DMS53 treated with DMSO at 0.1 percent for 48 hours (cell line): ENCODE data around the gene PEX14.

Source experiments
- DNase-seq: peaks from one replicate; lab custom pipeline; 2025; ENCODE audit not compliant: unreplicated experiment; lab: John Stamatoyannopoulos, UW

Gene PEX14

DNA sequence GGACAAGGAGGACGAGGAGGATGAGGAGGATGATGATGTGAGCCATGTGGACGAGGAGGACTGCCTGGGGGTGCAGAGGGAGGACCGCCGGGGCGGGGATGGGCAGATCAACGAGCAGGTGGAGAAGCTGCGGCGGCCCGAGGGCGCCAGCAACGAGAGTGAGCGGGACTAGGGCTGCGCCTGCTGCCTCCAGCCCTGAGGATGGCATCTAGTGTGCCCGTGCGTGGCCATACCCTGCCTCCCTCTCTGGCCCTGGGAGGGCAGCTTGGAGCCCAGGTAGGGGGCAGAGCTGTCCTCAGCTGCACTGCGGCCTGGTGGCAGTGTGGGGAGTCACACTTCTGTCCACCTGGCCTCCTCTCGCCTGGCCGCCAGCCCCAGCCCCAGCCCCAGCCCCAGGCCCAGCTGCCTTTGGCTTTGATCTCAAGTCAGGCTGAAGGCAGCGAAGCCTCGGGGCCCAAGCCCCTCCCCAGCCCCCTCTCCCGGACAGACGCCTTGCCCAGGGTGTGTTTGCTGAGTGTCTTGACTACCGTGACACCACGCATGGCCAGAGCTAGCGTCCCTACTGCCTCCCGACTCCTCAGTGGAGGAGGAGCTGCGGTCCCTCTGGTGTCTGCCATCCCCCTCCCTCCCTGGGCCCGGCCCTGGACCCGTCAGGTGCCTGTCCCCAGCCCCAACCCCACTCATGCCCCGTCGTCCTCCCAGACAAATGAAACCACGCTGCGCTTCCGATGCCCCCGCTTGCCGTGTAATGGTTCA lies 155.2 kb downstream of the PEX14 start:
- no peak for DNase-seq

- DNase-seq, result no peak
Observed at GRCh38 chr1:10630661-10631120, 155.9 kb downstream of the PEX14 start.

- no peak for DNase-seq
Observed at GRCh38 chr1:10631121-10631810, 156.5 kb downstream of the PEX14 start.

GRCh38 chr1:10631811-10632593 lies 157.3 kb downstream of the PEX14 start:
- no peak for DNase-seq

- no peak for DNase-seq
Observed at GRCh38 chr1:10632691-10633090, 157.9 kb downstream of the PEX14 start.

DNA sequence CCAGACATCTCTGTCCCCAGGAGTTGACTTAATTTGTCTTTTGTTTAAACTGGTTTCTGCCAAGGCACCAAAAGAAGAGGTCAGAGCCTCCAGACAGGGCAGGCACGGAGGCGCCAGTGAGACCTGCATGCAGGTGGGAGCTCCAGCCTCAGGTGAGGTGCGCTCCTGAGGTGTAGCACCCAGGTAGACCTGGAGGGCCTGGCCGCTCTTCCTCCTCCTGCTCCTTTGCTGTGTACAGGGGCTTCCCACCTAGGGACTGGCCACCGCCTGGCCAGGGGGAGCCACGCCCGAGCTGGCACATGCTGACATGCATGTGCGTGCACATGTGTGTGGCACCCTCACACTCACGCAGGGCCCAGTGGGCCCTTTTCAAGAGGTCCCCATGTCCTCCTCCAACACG lies 158.7 kb downstream of the PEX14 start:
- no peak for DNase-seq

GRCh38 chr1:10634075-10634427 lies 159.3 kb downstream of the PEX14 start:
- DNase-seq, result no peak

DNA sequence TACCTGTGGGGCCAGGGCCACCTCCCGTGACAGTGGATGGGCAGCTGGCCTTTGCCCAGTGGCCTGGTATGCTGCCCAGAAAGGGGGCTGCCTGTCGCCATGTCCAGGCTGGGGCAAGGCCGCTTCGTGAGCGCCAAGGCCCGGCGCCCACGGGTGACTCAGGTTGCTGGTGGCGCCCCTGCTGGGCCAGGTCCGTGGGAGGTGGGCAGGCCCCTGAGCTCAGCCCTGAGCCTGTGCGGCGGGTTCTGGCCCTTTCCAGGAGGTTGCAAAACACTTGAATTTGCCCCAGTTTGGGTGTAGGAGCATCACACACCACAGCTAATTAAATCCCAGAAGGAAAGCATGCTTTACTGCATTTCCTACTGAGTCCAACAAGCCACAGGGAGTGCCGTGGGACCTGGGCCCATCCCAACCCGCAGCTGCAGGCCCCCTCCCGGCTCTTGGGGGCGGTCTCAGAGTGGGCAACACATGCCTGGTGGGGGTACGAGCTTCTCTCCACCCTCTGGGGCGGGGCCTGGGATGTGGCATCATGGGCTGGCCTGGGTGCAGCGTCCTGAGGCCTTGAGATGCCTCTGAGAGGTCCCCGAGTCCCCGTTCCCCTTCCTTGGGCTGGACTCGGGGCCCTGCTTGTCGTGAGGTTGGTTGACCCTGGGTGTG lies 159.8 kb downstream of the PEX14 start:
- DNase-seq, result no peak

DNA sequence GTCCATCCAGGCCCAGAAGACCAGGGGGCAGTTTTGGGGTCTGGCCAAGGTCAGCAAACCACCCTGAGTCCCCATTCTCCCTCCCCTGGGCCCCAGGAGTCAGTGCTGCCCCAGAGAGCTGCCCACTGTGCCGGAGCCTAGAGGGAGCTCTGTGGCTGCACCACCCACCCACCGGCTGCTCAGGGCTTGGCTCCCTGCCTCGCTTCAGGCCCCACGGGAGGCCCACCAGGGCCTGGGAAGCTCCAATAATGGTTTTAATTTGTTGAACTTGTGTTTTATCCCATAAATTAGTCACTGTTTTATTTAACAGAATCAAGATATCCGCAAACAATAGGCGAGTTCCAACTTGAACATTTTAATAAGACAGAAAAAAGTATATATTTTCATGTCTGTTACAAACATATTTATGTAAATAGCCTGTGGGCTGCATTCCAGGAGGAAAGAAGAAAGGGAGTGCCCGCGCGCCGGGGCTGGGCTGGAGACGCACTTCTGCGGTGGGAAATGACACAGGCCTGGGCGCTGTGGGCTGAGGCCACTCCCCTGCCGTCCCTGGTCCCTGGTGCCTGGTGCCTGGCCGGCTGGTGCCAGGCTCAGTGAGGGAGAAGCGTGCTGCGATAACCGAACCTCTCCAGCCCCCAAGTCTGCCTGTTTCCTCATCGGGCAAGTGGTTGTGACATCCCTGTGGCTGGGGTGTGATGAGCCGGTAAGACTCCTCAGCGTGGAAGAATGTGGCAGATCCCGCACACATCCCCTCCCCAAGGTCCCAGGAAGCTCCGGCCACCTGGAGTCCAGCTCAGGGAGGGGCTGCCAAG lies 160.5 kb downstream of the PEX14 start:
- DNase-seq, result no peak

DNA sequence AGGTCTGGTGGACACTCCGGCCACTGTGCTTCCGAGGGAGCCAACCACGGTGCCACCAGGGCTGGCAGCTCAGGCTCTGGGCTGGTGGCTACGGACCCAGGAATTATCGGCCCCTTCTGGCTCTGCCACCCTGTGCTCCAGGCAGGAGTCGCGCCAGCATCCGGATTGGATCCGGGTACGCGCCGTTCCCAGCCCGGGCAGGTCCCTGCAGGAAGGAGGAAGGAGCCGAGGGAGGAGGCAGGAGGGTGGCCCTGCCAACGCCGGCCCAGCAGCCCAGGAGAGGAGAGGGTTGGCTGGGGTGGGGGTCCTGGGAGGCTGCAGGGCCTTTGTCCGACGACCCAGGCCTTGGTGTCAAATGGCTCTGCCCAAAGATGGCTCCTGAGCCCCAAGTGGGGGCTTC lies 161.2 kb downstream of the PEX14 start:
- DNase-seq, result no peak

- DNase-seq, result no peak
Observed at GRCh38 chr1:10637400-10637799, 162.7 kb downstream of the PEX14 start.

- no peak for DNase-seq
Observed at GRCh38 chr1:10637834-10638558, 163.2 kb downstream of the PEX14 start.

GRCh38 chr1:10638559-10639005 lies 163.8 kb downstream of the PEX14 start:
- no peak for DNase-seq

GRCh38 chr1:10639011-10639774 lies 164.4 kb downstream of the PEX14 start:
- DNase-seq, result no peak

DNA sequence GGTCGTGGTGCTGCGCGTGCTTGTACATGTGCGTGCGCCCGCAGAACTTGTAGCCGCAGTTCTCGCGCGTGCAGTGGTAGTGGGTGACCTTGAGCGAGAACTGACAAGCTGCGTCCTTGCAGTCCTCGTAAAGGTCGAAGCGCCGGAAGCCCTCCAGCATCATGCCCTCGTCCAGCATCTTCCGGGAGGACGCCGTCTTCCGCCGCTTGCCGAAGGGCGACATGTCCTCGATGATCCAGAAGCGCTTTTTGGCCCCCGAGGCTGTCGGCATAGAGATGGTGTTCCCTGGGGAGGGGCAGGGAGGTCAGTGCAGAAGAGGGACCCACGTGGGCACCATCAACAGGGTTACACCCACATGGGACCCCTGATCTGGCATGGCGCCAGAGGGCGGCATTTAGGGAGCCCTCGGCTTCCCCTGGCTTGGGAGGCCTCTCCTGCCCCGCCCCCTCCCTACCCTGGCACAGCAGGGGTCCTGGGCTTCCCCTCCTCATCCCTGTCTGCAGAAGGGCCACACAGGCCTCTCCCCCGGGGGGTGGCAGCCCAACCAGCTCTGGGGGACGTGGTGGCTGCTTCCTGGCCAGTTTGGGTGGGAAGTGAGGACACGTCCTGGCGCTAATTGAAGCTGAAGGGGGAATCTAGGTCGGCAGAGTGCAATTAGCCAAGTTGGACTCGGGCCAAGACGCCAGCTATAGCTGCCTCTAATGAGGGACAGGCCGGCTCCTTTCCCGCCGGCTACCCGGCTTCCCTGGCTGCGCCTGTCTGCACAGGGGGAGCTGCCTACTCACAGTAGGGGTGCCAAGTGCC lies 165.2 kb downstream of the PEX14 start:
- DNase-seq, result no peak

DNA sequence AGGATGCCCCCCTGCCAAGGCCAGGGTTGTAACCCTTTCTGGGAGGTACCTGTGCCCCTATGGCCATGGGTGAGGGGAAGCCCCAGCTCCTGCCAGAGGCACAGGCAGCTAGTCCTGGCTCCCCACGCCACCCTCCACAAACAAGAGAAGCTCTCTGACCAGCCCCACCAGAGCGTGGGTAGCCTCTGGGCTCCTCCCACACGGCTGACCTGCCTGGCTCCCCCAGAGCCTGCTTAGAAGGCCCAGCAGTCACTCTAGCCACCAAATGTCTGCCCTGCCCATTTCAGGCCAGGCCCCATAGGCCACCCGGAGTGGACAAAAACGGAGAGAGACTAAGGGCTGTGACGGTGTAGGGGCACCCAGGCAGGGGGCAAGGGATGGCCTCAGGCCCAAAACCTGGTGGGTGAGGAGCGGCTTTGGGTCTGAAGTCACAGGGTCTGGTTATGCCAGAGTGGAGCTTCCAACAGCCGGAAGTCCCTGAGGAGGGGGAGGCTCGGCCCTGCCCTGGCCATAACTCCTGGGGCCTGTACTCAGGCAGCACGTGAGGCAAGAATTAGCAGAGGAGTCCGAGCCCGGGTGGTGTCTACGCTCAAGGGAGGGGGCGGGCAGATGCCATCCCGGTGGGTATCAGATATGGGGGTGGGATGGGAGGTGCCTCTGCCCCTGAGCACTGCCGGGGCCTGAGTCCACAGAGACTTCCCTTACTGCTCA lies 166.2 kb downstream of the PEX14 start:
- no peak for DNase-seq

DNA sequence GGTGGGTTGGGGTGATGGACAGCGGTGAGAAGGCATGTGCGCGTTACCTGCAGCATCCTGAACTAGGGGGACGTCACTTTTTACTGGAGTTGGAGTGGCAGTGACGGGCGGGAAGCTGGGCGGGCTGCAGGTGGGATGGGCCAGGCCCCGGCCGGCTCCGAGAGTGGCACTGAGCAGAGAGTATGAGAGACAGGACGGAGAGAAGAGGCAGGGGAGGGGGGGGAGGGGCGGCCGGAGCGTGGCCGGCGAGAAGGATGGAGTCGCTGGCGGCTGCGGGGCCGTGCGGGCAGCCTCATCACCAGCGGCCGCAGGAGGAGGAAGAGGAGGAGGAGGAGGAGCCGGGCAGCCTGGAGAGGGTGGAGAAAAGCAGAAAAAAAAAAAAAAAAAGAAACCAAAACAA lies 167.2 kb downstream of the PEX14 start:
- no peak for DNase-seq
